Esophagus muscularis mucosa (tissue), 4 donors: ENCODE data around the gene ARPC2. TPM values are rescaled to one million over a fixed set of nuclear protein-coding genes. Genes with fewer than 3 reads are reported as not detected.
A peak's percentile ranks its signal among the peaks of the same experiment; 100 is the strongest.

ENCODE experiments used
- DNase-seq: peaks from one replicate; pipeline ENCODE4 v3.0.0-alpha.2; 2017; ENCODE audit errors: extremely low spot score
- H3K27ac ChIP-seq, 4 donors: fragments of 200-600 bp; sonication (generic); replicated peaks in 1 of 4; 1 replicate in 3 of 4; 2 replicates in 1 of 4; pipeline ENCODE4 v1.5.1; 2016 to 2019; ENCODE audit warnings: mild to moderate bottlenecking in 1 of 4
- H3K27me3 ChIP-seq, 4 donors: fragments of 200-600 bp; sonication (generic); one replicate each; pipeline versions ENCODE4 v1.5.1 to v1.6.0; 2016 to 2019
- H3K36me3 ChIP-seq, 4 donors: fragments of 200-600 bp; sonication (generic); one replicate each; pipeline ENCODE4 v1.5.1; 2016 to 2019
- H3K4me1 ChIP-seq, 4 donors: fragments of 200-600 bp; sonication (generic); one replicate each; pipeline ENCODE4 v1.5.1; 2016 to 2019
- H3K4me3 ChIP-seq, 4 donors: fragments of 200-600 bp; sonication (generic); 1 replicate in 2 of 4; 2 replicates in 2 of 4; pipeline ENCODE4 v1.5.1; 2016 to 2019; ENCODE audit warnings: mild to moderate bottlenecking in 4 of 4, moderate library complexity in 1 of 4
- H3K9me3 ChIP-seq, 4 donors: fragments of 200-600 bp; sonication (generic); 1 replicate in 3 of 4; 2 replicates in 1 of 4; pipeline ENCODE4 v1.5.1; 2016 to 2019
- CTCF ChIP-seq, 3 experiments: fragments of 200-600 bp in 2 of 3; fragments of 450-650 bp in 1 of 3; sonication (generic) in 2 of 3; IDR thresholded peaks; one replicate each; pipeline ENCODE4 v1.5.1; 2017 to 2019; ENCODE audit warnings: antibody characterized with exemption in 3 of 3, mild to moderate bottlenecking in 2 of 3, moderate library complexity in 1 of 3
- EP300 ChIP-seq: sonication (generic); formaldehyde crosslinking; IDR thresholded peaks from one replicate; pipeline ENCODE4 v1.6.1; 2017; ENCODE audit warnings: antibody characterized with exemption
- POLR2A ChIP-seq: fragments of 450-650 bp; IDR thresholded peaks from one replicate; pipeline ENCODE4 v1.6.1; 2017; ENCODE audit warnings: antibody characterized with exemption, moderate library complexity, mild to moderate bottlenecking, low read depth
- POLR2AphosphoS5 ChIP-seq, 2 donors: sonication (generic); formaldehyde crosslinking; IDR thresholded peaks; one replicate each; pipeline ENCODE4 v1.6.1; 2017; ENCODE audit warnings: antibody characterized with exemption in 2 of 2
- WGBS: methylation state at CpG from one replicate; pipeline ENCODE4 v1.1.5; 2018; 5-methylcytosine and 5-hydroxymethylcytosine counted together
- intact Hi-C: fragments of 100-400 bp; cut with DNase I; formaldehyde crosslinking; loops from one replicate; pipeline ENCODE4 v1.15.1; 2023
- total RNA-seq, 4 donors: library from RNA; depleted of rRNA; stranded (reverse); fragments of >200 nt; gene quantifications; one replicate each; pipeline versions ENCODE4 v1.1.0 to v1.2.1, GENCODE V29; 2016

The ARPC2 gene
- total RNA-seq, 4 donors from 2014 or later: 257 to 300 (median 270) TPM

DNA sequence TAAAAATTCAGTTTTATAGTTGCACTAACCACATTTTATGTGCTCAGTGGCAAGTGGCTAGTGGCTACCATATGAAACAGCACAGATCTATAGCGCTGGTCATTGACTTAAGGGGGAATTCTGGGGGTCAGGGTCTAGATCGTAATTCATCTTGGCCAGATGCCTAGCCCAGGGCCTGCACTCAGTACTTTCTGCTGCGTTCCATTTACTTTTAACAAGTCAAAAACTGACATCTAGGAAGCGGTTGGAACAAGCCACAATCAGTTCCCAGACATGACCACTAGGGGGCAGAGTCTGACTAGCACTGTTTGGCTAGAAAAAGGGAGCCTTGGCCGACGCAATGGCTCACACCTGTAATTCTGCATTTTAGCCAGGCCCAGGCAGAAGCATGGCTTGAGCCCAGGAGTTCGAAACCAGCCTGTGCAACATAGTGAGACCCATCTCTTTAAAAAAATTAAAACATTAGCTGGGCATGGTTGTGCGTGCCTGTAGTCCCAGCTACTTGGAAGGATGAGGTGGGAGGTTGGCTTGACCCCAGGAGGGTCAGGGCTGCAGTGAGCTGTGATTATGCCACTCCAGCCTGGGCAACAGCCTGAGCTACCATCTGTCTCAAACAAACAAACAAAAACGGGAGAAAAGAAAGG, 84.3 kb downstream of the ARPC2 start:
- TF ChIP-seq POLR2A (no peak), EP300 (no peak), CTCF (IDR thresholded peaks at IDR 0.05) (peak; percentile 97 to 99 (median 98)), POLR2AphosphoS5 (IDR thresholded peaks at IDR 0.05) (peak; percentile 25 to 78)
- no peak overlapping the region for H3K4me3 ChIP-seq
- no peaks in the 10 kb centered on the region for H3K9me3 ChIP-seq
- 11% methylated on average over 9 of the region's 9 CpGs for WGBS
- no peaks in the 10 kb centered on the region for H3K36me3 ChIP-seq
- H3K4me1 ChIP-seq: peaks cover 0 to 7% (median 3%) of the 10 kb centered on the region in 4 donors
- intact Hi-C loops: loop anchor here (5.0 kb wide), 3 partner anchors 56 to 166 kb away; partner anchors contain the start of gene CATIP
- no peaks in the 10 kb centered on the region for H3K27me3 ChIP-seq
- no peak overlapping the region for H3K27ac ChIP-seq
- DNase-seq: peak; percentile 97

Other genes starting within 250 kb of the ARPC2 start
- 1,000 to 10,000 TPM; 1,001 to 2,170 (median 1,411) TPM for gene TNS1, start 214.2 kb upstream of the ARPC2 start, total RNA-seq
- under 1 TPM in 1 of 4 donors, not detected in 3; 0.11 TPM for gene RUFY4, start 147.9 kb upstream of the ARPC2 start, total RNA-seq
- 1 to 10 TPM in 1 of 4 donors, under 1 TPM in 2, not detected in 1; 0.11 to 2.8 (median 0.42) TPM for gene CXCR2, start 91.2 kb upstream of the ARPC2 start, total RNA-seq
- 1 to 10 TPM in 1 of 4 donors, under 1 TPM in 1, not detected in 2; 0.13 to 4.0 TPM for gene CXCR1, start 50.2 kb upstream of the ARPC2 start, total RNA-seq
- gene GPBAR1, start 43.8 kb downstream of the ARPC2 start, total RNA-seq: 1 to 10 TPM in 3 of 4 donors, under 1 TPM in 1; 0.42 to 4.5 (median 3.9) TPM
- gene AAMP, start 52.9 kb downstream of the ARPC2 start, total RNA-seq: 100 to 1,000 TPM; 104 to 169 (median 144) TPM
- 10 to 100 TPM; 40.3 to 74.1 (median 56.5) TPM for gene PNKD, start 53.3 kb downstream of the ARPC2 start, total RNA-seq
- 100 to 1,000 TPM; 131 to 238 (median 197) TPM for gene TMBIM1, start 75.3 kb downstream of the ARPC2 start, total RNA-seq
- gene CATIP, start 139.7 kb downstream of the ARPC2 start, total RNA-seq: not detected
- gene SLC11A1, start 165.1 kb downstream of the ARPC2 start, total RNA-seq: 10 to 100 TPM in 2 of 4 donors, 1 to 10 TPM in 2; 5.6 to 38.1 (median 20.7) TPM
- 100 to 1,000 TPM; 121 to 176 (median 137) TPM for gene CTDSP1, start 182.7 kb downstream of the ARPC2 start, total RNA-seq
- under 1 TPM in 1 of 4 donors, not detected in 3; 0.86 TPM for gene VIL1, start 201.9 kb downstream of the ARPC2 start, total RNA-seq